CD14-positive monocyte (primary cell): ENCODE results near the gene PARP15. TPM values are rescaled to one million over a fixed set of nuclear protein-coding genes. Genes with fewer than 3 reads are reported as not detected.

Experiments
- DNase-seq, 3 donors: peaks; one replicate each; pipeline ENCODE4 v3.0.0-alpha.2; 2011 to 2022
- H2AFZ ChIP-seq: 2 replicates; pipeline ENCODE4 v1.6.0; 2012; ENCODE audit warnings: mild to moderate bottlenecking, low read depth, low read length, inconsistent platforms; ENCODE audit not compliant: insufficient read depth, poor library complexity, severe bottlenecking
- H3K27ac ChIP-seq, 2 donors: 1 replicate in 1 of 2; 2 replicates in 1 of 2; pipeline ENCODE4 v1.5.1; 2012 to 2013; ENCODE audit warnings: low read length in 2 of 2, control low read depth in 1 of 2, inconsistent platforms in 1 of 2, low read depth in 1 of 2, mild to moderate bottlenecking in 1 of 2
- H3K27me3 ChIP-seq, 2 donors: one replicate each; pipeline versions ENCODE4 v1.6.0 to v1.6.1; 2011 to 2013; ENCODE audit warnings: low read length in 2 of 2; ENCODE audit not compliant: control insufficient read depth in 2 of 2, insufficient read depth in 2 of 2
- H3K36me3 ChIP-seq, 2 donors: replicated peaks in 1 of 2; 1 replicate in 1 of 2; 2 replicates in 1 of 2; pipeline versions ENCODE4 v1.5.1 to v1.6.1; 2012 to 2013; ENCODE audit warnings: low read length in 2 of 2, control low read depth in 1 of 2, inconsistent platforms in 1 of 2, mild to moderate bottlenecking in 1 of 2; ENCODE audit not compliant: insufficient read depth in 2 of 2, control insufficient read depth in 1 of 2
- H3K4me1 ChIP-seq, 2 donors: 1 replicate in 1 of 2; 2 replicates in 1 of 2; pipeline versions ENCODE4 v1.5.1 to v1.6.1; 2012 to 2013; ENCODE audit warnings: low read length in 2 of 2, control low read depth in 1 of 2, inconsistent platforms in 1 of 2, mild to moderate bottlenecking in 1 of 2, moderate library complexity in 1 of 2; ENCODE audit not compliant: insufficient read depth in 2 of 2, control insufficient read depth in 1 of 2
- H3K4me2 ChIP-seq: replicated peaks from 2 replicates; pipeline ENCODE3; 2012; ENCODE audit warnings: low read length, moderate library complexity, mild to moderate bottlenecking; ENCODE audit not compliant: poor library complexity, severe bottlenecking; ENCODE audit errors: extremely low read depth
- H3K4me3 ChIP-seq, 3 experiments: fragments of 200-600 bp in 1 of 3; sonication (generic) in 1 of 3; replicated peaks in 1 of 3; 1 replicate in 2 of 3; 2 replicates in 1 of 3; pipeline ENCODE4 v1.5.1; 2011 to 2013; ENCODE audit warnings: low read length in 3 of 3, mild to moderate bottlenecking in 3 of 3, control low read depth in 2 of 3, low read depth in 2 of 3, inconsistent platforms in 1 of 3, moderate library complexity in 1 of 3
- H3K79me2 ChIP-seq: 2 replicates; pipeline ENCODE4 v1.6.0; 2012; ENCODE audit warnings: mild to moderate bottlenecking, control low read depth, inconsistent platforms, low read length, moderate library complexity; ENCODE audit not compliant: insufficient read depth
- H3K9ac ChIP-seq: 2 replicates; pipeline ENCODE4 v1.6.0; 2017; ENCODE audit warnings: low read length, mild to moderate bottlenecking; ENCODE audit not compliant: insufficient read depth, poor library complexity, severe bottlenecking
- H3K9me3 ChIP-seq, 2 donors: replicated peaks in 1 of 2; 1 replicate in 1 of 2; 2 replicates in 1 of 2; pipeline versions ENCODE4 v1.5.1 to v1.6.1; 2012 to 2013; ENCODE audit warnings: low read length in 2 of 2, control low read depth in 1 of 2; ENCODE audit not compliant: control insufficient read depth in 1 of 2, insufficient read depth in 1 of 2
- H4K20me1 ChIP-seq: 2 replicates; pipeline ENCODE4 v1.6.0; 2012; ENCODE audit warnings: mild to moderate bottlenecking, low read length, control low read depth, moderate library complexity; ENCODE audit not compliant: insufficient read depth
- H3K27ac Mint-ChIP-seq, 7 donors: one replicate each; pipeline ENCODE4 v1.8.0; 2020; ENCODE audit warnings: mild to moderate bottlenecking in 7 of 7, mixed read lengths in 7 of 7, moderate library complexity in 6 of 7, inconsistent platforms in 2 of 7
- H3K27me3 Mint-ChIP-seq, 3 donors: one replicate each; pipeline ENCODE4 v1.8.0; 2021 to 2022; ENCODE audit warnings: low read depth in 3 of 3, mild to moderate bottlenecking in 3 of 3, mixed read lengths in 3 of 3, moderate library complexity in 3 of 3, inconsistent platforms in 1 of 3
- H3K36me3 Mint-ChIP-seq, 2 donors: one replicate each; pipeline ENCODE4 v1.8.0; 2020; ENCODE audit warnings: mixed read lengths in 2 of 2, inconsistent platforms in 1 of 2, mild to moderate bottlenecking in 1 of 2
- H3K4me1 Mint-ChIP-seq: one replicate; pipeline ENCODE4 v1.8.0; 2020; ENCODE audit warnings: mild to moderate bottlenecking, mixed read lengths
- H3K4me3 Mint-ChIP-seq, 2 donors: one replicate each; pipeline ENCODE4 v1.8.0; 2020; ENCODE audit warnings: mild to moderate bottlenecking in 2 of 2, mixed read lengths in 2 of 2, moderate library complexity in 1 of 2
- H3K9me3 Mint-ChIP-seq, 7 donors: one replicate each; pipeline ENCODE4 v1.8.0; 2020 to 2022; ENCODE audit warnings: mixed read lengths in 7 of 7, mild to moderate bottlenecking in 6 of 7, moderate library complexity in 6 of 7, inconsistent platforms in 2 of 7
- CTCF ChIP-seq: fragments of 200-600 bp; IDR thresholded peaks from one replicate; pipeline ENCODE4 v1.8.0; 2022; ENCODE audit warnings: antibody characterized with exemption, mild to moderate bottlenecking
- WGBS: methylation state at CpG from one replicate; pipeline ENCODE4 v1.1.5; 2013; ENCODE audit warnings: missing lambda C conversion rate; ENCODE audit not compliant: insufficient coverage; 5-methylcytosine and 5-hydroxymethylcytosine counted together
- intact Hi-C, 2 donors: fragments of 100-400 bp; cut with micrococcal nuclease; formaldehyde crosslinking; loops; one replicate each; pipeline versions ENCODE4 v1.15.0 to v1.15.1; 2023
- polyA plus RNA-seq, 3 donors: library from polyadenylated mRNA; depleted of rRNA in 1 of 3; unstranded in 2 of 3; stranded (reverse) in 1 of 3; fragments of 300-500 nt in 2 of 3; fragments of >200 nt in 1 of 3; fragmentation: Illumina TruSeq in 2 of 3; gene quantifications; 1 replicate in 2 of 3; 2 replicates in 1 of 3; pipeline ENCODE4 v1.2.3, GENCODE V29; 2012 to 2021

Gene PARP15
- polyA plus RNA-seq, 3 donors = 0.23 to 4.4 (median 0.28) TPM

- Histone ChIP-seq H2AFZ (no peak overlapping the region), H4K20me1 (peaks cover 11% of the 10 kb centered on the region), H3K4me1 (peaks cover 13 to 17% of the 10 kb centered on the region in 2 donors), H3K9me3 (peaks cover 0 to 3% of the 10 kb centered on the region in 2 donors), H3K27me3 (no peaks in the 10 kb centered on the region), H3K4me3 (no peak overlapping the region), H3K27ac (no peak overlapping the region), H3K9ac (no peak overlapping the region), H3K4me2 (no peak overlapping the region), H3K79me2 (no peaks in the 10 kb centered on the region), H3K36me3 (peaks cover 14 to 33% of the 10 kb centered on the region in 2 donors)
- WGBS = 38% methylated on average over 2 of the region's 8 CpGs
- H3K27ac Mint-ChIP-seq = peak overlapping the region in 5 of 7 donors; percentile 16 to 56 (median 41)
- no peak for TF ChIP-seq CTCF
- H3K4me1 Mint-ChIP-seq = peaks cover 41% of the 10 kb centered on the region
- intact Hi-C loops = no loop called here
- H3K4me3 Mint-ChIP-seq = no peak overlapping the region
- peaks cover 31 to 32% of the 10 kb centered on the region in 2 donors for H3K36me3 Mint-ChIP-seq
- peaks cover 1 to 7% (median 3%) of the 10 kb centered on the region in 7 donors for H3K9me3 Mint-ChIP-seq
- peak in 1 of 3 donors; percentile 42 for DNase-seq
- peaks cover 0 to 6% (median 2%) of the 10 kb centered on the region in 3 donors for H3K27me3 Mint-ChIP-seq
These were observed 1.1 kb upstream of the PARP15 start for GRCh38 chr3:122576174-122576940.

GRCh38 chr3:122578069-122578740, 755 bp downstream of the PARP15 start:
- peaks cover 5% of the 10 kb centered on the region for H4K20me1 ChIP-seq
- H3K4me3 Mint-ChIP-seq = peak overlapping the region; percentile 89 to 98
- peaks cover 8 to 11% of the 10 kb centered on the region in 2 donors for H3K4me1 ChIP-seq
- H3K9me3 Mint-ChIP-seq = peaks cover 16 to 22% (median 20%) of the 10 kb centered on the region in 7 donors
- no peaks in the 10 kb centered on the region for H3K27me3 ChIP-seq
- no CpG with 5 or more reads among the region's 5 CpGs for WGBS
- H3K36me3 ChIP-seq = peaks cover 10 to 19% of the 10 kb centered on the region in 2 donors
- H3K9ac ChIP-seq = peak overlapping the region; percentile 72
- no peak for TF ChIP-seq CTCF
- peak overlapping the region in 2 of 7 donors; percentile 91 to 95 for H3K27ac Mint-ChIP-seq
- no peak overlapping the region for H3K27ac ChIP-seq
- H3K4me2 ChIP-seq = peak overlapping the region; percentile 89
- peak overlapping the region; percentile 95 for H2AFZ ChIP-seq
- peaks cover 33% of the 10 kb centered on the region for H3K4me1 Mint-ChIP-seq
- H3K79me2 ChIP-seq = no peaks in the 10 kb centered on the region
- DNase-seq = no peak
- H3K4me3 ChIP-seq = peak overlapping the region; percentile 49 to 80 (median 54)
- peaks cover 9 to 18% of the 10 kb centered on the region in 2 donors for H3K9me3 ChIP-seq
- H3K36me3 Mint-ChIP-seq = peaks cover 21 to 26% of the 10 kb centered on the region in 2 donors
- peaks cover 0 to 6% (median 4%) of the 10 kb centered on the region in 3 donors for H3K27me3 Mint-ChIP-seq
- intact Hi-C loops = no loop called here
